ENCODE measurements around the gene COG5. TPM values are rescaled to one million over a fixed set of nuclear protein-coding genes. Genes with fewer than 3 reads are reported as not detected.
A peak's percentile ranks its signal among the peaks of the same experiment; 100 is the strongest.

The COG5 gene
- total and polyA plus RNA-seq, 2 donors from 2014 or later: 8.6 to 45.7 TPM

GRCh38 chr7:107219563-107220244 is 344.0 kb downstream of the COG5 start:
- TF ChIP-seq CTCF (IDR thresholded peaks at IDR 0.05; ENCODE audit: borderline replicate concordance, extremely low read depth, insufficient read depth): no peak
- H3K9ac ChIP-seq (ENCODE audit: low read length in 3 of 3): no peak overlapping the region
- FAIRE-seq (no peak), DNase-seq (no peak)
- no peaks in the 10 kb centered on the region for H3K36me3 ChIP-seq (ENCODE audit: control insufficient read depth in 2 of 3, insufficient read depth in 3 of 3, low read length in 3 of 3)
- H3K27me3 ChIP-seq (ENCODE audit: control insufficient read depth, insufficient read depth, low read length): no peaks in the 10 kb centered on the region
- intact Hi-C loops (cut with DNase I): no loop called here
- no peaks in the 10 kb centered on the region for H3K9me3 ChIP-seq (ENCODE audit: control insufficient read depth in 2 of 3, insufficient read depth in 1 of 3, low read length in 3 of 3)
- H3K27ac ChIP-seq (ENCODE audit: low read depth in 2 of 2, low read length in 2 of 2): no peak overlapping the region
- no peaks in the 10 kb centered on the region for H3K4me1 ChIP-seq (ENCODE audit: control insufficient read depth in 2 of 3, insufficient read depth in 2 of 3, low read depth in 1 of 3, low read length in 3 of 3)
- no peak overlapping the region for H3K4me3 ChIP-seq (ENCODE audit: low read length in 3 of 3)

GRCh38 chr7:107213945-107214344 is 349.8 kb downstream of the COG5 start:
- peaks cover 0 to 4% (median 0%) of the 10 kb centered on the region in 3 donors for H3K36me3 ChIP-seq (ENCODE audit: control insufficient read depth in 2 of 3, insufficient read depth in 3 of 3, low read length in 3 of 3)
- H3K4me1 ChIP-seq (ENCODE audit: control insufficient read depth in 2 of 3, insufficient read depth in 2 of 3, low read depth in 1 of 3, low read length in 3 of 3): no peaks in the 10 kb centered on the region
- TF ChIP-seq CTCF (IDR thresholded peaks at IDR 0.05; ENCODE audit: borderline replicate concordance, extremely low read depth, insufficient read depth): no peak
- no peak overlapping the region for H3K9ac ChIP-seq (ENCODE audit: low read length in 3 of 3)
- H3K27ac ChIP-seq (ENCODE audit: low read depth in 2 of 2, low read length in 2 of 2): no peak overlapping the region
- H3K9me3 ChIP-seq (ENCODE audit: control insufficient read depth in 2 of 3, insufficient read depth in 1 of 3, low read length in 3 of 3): no peaks in the 10 kb centered on the region
- intact Hi-C loops (cut with DNase I): no loop called here
- FAIRE-seq (no peak), DNase-seq (no peak)
- no peak overlapping the region for H3K4me3 ChIP-seq (ENCODE audit: low read length in 3 of 3)
- H3K27me3 ChIP-seq (ENCODE audit: control insufficient read depth, insufficient read depth, low read length): no peaks in the 10 kb centered on the region

GRCh38 chr7:107213193-107213788 is 350.4 kb downstream of the COG5 start:
- H3K9me3 ChIP-seq (ENCODE audit: control insufficient read depth in 2 of 3, insufficient read depth in 1 of 3, low read length in 3 of 3): no peaks in the 10 kb centered on the region
- DNase-seq (no peak), FAIRE-seq (no peak)
- H3K9ac ChIP-seq (ENCODE audit: low read length in 3 of 3): no peak overlapping the region
- H3K36me3 ChIP-seq (ENCODE audit: control insufficient read depth in 2 of 3, insufficient read depth in 3 of 3, low read length in 3 of 3): peaks cover 0 to 4% (median 0%) of the 10 kb centered on the region in 3 donors
- intact Hi-C loops (cut with DNase I): no loop called here
- peak; percentile 34 for TF ChIP-seq CTCF (IDR thresholded peaks at IDR 0.05; ENCODE audit: borderline replicate concordance, extremely low read depth, insufficient read depth)
- no peaks in the 10 kb centered on the region for H3K27me3 ChIP-seq (ENCODE audit: control insufficient read depth, insufficient read depth, low read length)
- no peak overlapping the region for H3K4me3 ChIP-seq (ENCODE audit: low read length in 3 of 3)
- no peaks in the 10 kb centered on the region for H3K4me1 ChIP-seq (ENCODE audit: control insufficient read depth in 2 of 3, insufficient read depth in 2 of 3, low read depth in 1 of 3, low read length in 3 of 3)
- H3K27ac ChIP-seq (ENCODE audit: low read depth in 2 of 2, low read length in 2 of 2): no peak overlapping the region

All from kidney (tissue), 14 donors.